ENCODE measurements around the gene FOXN3.

DNA sequence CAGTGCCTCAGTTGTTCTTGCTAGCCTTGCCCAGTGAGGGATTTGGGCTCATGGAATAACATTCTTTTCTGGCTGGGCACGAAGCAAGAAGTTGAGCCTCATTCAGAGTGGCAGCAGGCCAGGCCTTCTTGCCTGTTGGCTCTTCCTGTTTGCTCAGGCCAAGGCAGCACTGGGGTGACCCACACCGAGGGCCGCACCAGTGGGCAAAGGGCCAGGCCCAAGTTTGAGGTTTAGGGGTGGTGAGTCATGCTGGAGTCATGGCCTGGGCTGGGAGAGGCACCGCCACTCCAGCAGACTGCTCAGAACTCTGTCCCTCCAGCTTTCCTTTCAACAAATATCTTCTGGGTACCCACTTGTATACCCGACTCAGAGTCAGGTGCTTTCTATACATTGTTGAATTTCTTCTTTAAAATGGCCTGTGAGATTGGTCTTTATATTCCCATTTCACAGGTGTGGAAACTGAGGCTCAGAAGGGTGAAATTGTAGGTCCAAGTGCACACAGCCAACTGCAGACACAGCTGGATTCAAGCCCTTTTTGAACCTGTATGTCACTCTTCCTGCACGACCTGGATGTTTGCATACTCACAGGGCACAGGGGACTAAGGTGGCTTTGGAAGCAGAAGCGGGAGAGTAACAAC is 279.4 kb downstream of the FOXN3 start:
- TF ChIP-seq, protein P1, sequence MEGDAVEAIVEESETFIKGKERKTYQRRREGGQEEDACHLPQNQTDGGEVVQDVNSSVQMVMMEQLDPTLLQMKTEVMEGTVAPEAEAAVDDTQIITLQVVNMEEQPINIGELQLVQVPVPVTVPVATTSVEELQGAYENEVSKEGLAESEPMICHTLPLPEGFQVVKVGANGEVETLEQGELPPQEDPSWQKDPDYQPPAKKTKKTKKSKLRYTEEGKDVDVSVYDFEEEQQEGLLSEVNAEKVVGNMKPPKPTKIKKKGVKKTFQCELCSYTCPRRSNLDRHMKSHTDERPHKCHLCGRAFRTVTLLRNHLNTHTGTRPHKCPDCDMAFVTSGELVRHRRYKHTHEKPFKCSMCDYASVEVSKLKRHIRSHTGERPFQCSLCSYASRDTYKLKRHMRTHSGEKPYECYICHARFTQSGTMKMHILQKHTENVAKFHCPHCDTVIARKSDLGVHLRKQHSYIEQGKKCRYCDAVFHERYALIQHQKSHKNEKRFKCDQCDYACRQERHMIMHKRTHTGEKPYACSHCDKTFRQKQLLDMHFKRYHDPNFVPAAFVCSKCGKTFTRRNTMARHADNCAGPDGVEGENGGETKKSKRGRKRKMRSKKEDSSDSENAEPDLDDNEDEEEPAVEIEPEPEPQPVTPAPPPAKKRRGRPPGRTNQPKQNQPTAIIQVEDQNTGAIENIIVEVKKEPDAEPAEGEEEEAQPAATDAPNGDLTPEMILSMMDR (IDR thresholded peaks at IDR 0.05): no peak
- TF ChIP-seq EP300 (IDR thresholded peaks at IDR 0.05; ENCODE audit: low read depth): no peak

All from transverse colon (tissue), 3 donors.